IPS-18c (cell line): ENCODE data around the gene ADCY2.

ENCODE experiments used
- H3K4me3 ChIP-seq: 2 replicates; pipeline ENCODE4 v1.7.0; 2013; ENCODE audit warnings: low read depth, mild to moderate bottlenecking, low read length, moderate library complexity; ENCODE audit not compliant: insufficient read depth
- H3K9me3 ChIP-seq: one replicate; pipeline ENCODE4 v1.6.1; 2013; ENCODE audit warnings: mild to moderate bottlenecking, low read length, moderate library complexity; ENCODE audit not compliant: control insufficient read depth, insufficient read depth

Gene ADCY2

GRCh38 chr5:7392693-7393024 lies 3.3 kb upstream of the ADCY2 start:
- no peak overlapping the region for H3K4me3 ChIP-seq
- no peaks in the 10 kb centered on the region for H3K9me3 ChIP-seq

DNA sequence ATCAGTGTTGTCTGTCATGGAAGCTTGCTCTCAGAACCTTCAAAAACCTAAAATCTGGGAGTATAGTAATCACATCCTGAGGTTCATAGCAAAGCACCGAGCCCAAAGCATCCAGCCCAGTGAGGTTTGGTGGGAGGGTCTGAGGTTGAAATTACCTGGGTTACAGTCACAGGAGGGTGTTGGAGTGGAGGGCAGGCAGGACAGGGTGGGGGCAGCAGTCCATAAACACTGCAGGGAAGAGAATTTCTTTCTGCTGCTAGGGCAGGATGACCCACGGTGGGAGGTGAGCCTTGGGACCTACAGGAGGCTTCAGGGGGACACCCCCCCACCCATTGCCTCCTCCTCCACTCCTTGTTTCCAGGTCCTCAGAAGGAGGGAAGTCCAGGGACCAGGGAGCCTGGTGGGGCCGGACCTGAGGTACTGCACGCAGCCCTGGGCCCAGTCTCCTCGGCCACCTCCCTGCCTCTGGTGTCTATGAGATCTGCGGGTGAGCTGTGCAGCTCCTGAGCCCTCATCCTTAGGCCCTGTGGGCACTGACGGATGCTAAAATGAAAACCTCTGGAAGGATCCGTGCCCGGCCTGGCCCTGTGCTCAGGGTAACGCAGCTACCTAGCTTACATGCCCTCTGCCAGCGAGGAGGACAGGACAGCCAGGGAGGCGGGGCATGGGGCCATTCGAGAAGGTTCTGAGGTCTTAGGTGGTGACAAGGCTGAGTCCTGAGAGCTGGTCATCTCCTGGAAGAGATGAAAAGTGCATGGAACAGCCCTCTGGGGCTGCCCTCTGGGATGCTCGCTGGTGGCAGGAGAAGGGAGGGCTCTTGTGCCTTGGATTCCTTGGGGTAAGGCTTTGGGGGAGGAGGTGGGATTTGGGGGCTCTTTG lies 1.8 kb upstream of the ADCY2 start:
- Histone ChIP-seq H3K9me3 (no peaks in the 10 kb centered on the region), H3K4me3 (no peak overlapping the region)

- Histone ChIP-seq H3K4me3 (peak overlapping the region; percentile 75), H3K9me3 (no peaks in the 10 kb centered on the region)
Observed at GRCh38 chr5:7394889-7395431, 978 bp upstream of the ADCY2 start.

GRCh38 chr5:7395432-7395946 lies 449 bp upstream of the ADCY2 start:
- Histone ChIP-seq H3K4me3 (peak overlapping the region; percentile 75), H3K9me3 (no peaks in the 10 kb centered on the region)

DNA sequence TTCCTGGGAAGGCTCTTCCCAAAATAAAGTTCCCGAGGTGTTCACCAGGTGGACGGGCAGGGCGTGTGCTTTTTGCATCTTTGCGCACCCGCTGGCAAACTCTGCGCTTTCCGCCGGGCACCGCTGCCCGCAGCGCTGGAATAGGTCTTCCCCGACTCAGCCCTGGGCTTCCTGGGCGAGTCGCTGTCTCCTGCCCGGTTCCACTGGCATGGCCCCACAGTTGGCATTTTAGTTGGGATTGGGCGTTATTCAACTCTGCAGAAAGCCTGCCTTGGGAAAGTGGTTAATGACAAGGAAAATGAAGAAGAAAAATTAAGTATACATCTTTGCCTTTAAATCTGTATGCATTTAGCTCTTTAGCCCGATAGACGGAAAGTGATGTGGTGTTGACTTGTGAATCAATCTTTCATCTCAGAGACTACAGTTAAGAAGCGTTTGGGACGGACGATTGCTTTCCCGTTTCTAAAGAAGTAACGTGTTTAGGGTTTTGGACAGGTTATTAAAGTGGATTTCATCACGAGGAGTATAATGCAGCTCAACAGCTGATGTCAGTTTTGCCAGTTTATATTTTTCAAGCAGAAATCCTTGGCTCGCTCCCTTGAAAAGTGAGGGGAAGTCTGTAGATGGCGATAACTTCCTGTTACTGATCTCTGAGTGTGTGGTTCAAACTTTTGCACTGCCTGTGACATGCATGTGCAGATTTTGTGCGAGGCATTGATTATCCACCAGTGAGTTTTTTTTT lies 946 bp downstream of the ADCY2 start:
- no peaks in the 10 kb centered on the region for H3K9me3 ChIP-seq
- peak overlapping the region; percentile 66 for H3K4me3 ChIP-seq

DNA sequence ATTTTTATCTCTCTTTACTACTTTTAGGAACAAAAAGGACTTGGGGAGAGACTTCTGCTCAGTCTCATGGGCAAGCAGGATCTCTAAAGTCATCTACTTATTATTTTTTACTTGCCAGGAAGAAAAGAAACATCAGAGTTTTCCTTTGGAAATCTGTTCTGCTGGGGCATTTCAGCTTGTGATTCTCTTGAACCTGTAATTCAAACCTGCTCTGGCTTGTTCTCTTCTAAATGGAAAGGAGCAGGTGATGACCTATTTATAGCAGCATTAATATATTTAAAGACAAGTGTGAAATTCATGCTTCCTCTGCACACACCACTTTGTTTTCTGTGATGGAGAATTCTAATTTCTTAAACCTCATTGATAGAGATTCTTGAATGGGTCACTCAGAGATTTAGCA lies 2.0 kb downstream of the ADCY2 start:
- no peak overlapping the region for H3K4me3 ChIP-seq
- H3K9me3 ChIP-seq, result no peaks in the 10 kb centered on the region

DNA sequence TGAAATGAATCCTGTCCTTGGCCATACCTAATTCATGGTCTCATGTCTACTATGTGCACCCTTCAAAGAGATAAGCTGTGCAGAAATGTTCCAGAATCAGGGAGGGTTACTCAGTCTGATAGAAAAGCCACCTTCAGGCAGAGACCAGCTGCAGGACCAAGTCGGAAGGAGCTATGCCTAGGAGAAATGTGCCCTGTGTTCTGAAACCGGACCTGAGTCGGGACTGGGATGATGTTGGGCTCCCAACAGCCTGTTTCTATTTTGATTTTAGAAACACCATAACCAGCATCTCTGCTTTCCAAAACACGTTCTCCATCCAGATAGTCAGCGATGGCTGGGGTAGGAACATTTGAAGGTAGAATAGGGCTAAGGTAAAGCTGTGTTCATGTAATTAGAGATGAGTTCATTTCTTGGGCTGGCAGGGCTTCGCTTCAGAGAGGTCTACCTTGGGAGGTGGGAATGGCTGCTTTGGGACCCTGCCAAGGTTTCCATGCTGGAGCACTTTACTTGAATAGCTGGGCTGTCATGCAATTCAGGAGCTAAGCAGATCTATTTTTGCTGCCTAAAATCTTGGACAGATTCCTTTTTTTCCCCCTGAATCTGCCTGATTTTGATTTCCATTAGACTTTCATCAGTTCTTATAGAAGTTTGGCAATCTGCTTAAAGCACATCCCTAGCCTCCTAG lies 2.8 kb downstream of the ADCY2 start:
- H3K4me3 ChIP-seq, result 0 out of 2 replicates have a peak overlapping the region, but pooled peaks have one; percentile 3
- no peaks in the 10 kb centered on the region for H3K9me3 ChIP-seq

DNA sequence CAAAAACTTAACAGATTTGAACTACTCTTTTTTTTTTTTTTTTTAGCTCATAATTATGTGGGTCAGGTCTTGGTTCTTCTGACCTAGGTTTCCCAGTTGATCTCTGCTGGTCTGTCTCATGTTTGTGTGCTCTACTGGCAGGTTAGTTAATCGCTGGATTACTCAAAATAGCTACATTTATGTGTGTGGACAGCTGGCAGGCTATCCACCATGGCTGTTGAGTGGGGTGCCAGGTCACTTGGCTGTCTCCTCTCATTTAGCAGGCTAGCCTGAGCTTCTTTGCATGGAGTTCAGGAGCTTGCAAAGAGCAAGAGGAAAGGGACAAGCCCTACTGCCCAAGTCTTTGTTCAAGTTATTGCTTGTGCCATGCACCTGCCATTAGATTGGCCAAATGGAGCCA lies 9.3 kb downstream of the ADCY2 start:
- Histone ChIP-seq H3K9me3 (no peaks in the 10 kb centered on the region), H3K4me3 (no peak overlapping the region)

DNA sequence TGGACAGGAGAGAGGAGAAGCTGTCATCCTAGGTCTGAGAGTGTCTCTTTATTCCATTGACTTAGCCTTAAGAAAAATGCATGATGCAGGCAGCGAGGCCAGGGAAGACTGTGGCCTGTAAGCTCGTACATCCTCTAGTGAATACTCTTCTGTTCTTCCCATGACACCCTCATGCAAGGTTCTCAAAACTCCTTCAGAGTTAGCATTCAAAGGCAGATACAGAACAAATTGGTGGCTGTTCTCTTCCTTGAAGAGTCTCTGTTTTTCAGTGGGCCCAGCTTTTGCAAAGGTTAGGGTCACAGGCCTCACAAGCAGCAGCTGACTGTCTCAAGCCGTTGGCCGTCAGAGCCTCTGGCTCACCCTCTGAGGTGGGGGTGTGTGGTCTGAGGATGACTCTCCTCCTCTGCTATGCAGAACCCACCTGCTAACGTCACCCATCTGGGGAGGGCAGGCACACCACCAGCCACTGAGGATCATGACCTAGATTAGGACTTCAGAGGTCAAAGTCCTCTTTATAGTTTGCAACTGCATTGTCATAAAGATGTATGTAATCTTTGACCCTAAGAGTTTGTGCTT lies 15.1 kb downstream of the ADCY2 start:
- Histone ChIP-seq H3K9me3 (no peaks in the 10 kb centered on the region), H3K4me3 (no peak overlapping the region)

GRCh38 chr5:7412409-7412808 lies 16.5 kb downstream of the ADCY2 start:
- no peaks in the 10 kb centered on the region for H3K9me3 ChIP-seq

DNA sequence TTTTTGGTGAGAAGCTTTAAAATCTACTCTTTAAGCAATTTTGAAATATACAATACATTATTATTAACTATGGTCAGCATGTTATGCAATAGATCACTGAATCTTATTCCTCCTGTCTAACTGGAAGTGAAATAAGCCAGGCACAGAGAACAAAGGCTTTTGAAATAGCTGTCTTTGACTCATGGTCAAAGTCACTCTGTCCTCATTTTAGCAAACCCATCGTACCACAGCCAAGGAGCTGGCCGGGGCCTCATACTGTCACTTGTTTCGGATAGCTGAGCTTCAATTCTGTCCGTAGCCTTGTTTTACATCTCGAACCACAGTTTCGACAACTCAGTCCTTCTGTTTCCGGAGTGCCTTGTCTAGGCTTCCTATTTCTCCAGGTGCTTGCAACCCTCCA lies 19.2 kb downstream of the ADCY2 start:
- Histone ChIP-seq H3K9me3 (no peaks in the 10 kb centered on the region), H3K4me3 (no peak overlapping the region)

More at GRCh38 chr5:7412409-7412808, 16.5 kb downstream of the ADCY2 start:
- H3K4me3 ChIP-seq, result no peak overlapping the region

DNA sequence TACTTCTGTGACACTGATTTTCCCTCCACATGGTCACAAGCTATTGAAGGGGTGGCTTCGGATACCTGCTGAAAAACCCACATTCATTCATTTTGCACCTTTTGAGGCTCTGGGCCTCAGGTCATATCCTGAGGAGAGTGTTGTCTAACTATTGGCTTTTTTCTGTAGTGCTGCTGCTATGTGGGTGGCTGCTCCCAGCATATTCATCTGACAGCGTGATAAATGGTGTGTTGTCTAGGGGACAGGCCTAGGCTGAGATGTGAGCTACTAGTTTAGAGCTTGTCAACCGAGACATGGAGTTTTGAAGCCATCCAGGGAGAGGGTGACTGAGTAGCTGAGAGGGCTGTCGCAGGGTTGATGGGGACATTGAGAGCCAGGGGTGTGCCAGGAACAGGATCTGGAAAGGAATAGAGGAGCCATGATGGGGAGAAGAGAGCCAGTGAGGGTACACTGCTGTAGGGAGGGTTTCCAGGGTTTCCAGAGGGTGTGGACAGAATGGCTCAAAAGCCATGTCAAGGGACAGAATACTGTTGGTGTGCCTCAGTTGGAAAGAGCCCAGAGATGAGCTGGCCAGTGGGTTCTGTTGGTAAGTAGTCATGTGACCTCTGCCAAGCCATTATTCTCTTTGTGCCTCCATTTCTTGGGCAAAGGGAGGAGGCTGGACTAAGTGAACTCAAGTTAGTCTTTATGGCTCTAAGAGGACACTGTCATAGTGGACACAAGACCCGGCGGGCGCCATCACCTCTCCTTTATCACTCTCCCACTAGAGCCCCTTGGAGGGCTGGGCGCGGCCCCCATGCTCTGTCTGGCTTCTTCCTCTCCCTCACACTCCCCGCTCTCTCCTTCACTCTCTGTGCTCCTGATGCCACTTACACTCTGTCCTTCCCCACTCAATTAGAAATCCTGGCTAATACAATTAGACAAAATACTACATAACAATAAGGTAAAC lies 19.9 kb downstream of the ADCY2 start:
- Histone ChIP-seq H3K4me3 (no peak overlapping the region), H3K9me3 (no peaks in the 10 kb centered on the region)

- Histone ChIP-seq H3K9me3 (no peaks in the 10 kb centered on the region), H3K4me3 (no peak overlapping the region)
Observed at GRCh38 chr5:7418276-7418675, 22.3 kb downstream of the ADCY2 start.

DNA sequence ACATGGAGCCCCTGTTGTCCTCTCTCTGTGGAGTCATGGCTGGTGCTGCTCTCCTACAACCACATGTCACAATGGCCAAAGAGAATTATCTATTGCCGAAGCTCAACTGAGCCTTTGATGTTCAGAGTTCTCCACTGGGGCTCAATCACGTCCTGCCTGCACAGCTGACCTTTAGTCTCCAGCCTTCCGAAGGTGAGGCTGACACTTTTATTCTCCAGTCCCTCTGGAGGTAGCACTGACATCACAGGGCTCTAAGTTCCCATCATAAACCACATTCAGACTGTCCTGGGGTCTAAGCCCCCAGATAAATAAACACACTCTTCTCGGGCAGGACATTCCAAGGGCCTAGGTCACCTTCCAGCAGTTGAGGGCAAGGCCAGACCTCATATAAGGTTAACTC lies 23.4 kb downstream of the ADCY2 start:
- Histone ChIP-seq H3K9me3 (no peaks in the 10 kb centered on the region), H3K4me3 (no peak overlapping the region)

DNA sequence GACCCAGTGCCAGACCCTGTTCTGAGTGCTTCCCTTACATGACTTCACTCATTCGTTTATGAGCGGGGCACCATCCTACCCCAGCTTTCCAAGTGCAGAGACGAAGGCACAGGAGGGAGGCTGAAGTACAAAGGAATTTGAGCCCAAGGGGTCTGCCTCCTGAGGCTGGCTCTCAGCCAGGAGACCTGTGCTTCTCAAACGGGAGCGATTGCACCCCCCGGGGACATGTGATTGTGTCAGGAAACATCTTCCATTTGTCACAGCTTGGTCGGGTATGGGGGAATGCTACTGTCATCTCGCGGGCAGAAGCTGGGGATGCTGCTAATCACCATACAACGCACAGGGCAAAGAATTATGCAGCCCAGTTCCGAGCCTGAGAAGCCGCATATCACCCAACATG lies 23.9 kb downstream of the ADCY2 start:
- H3K4me3 ChIP-seq, result 0 out of 2 replicates have a peak overlapping the region, but pooled peaks have one; percentile 21

More for the DNA sequence above, 23.9 kb downstream of the ADCY2 start:
- no peaks in the 10 kb centered on the region for H3K9me3 ChIP-seq
